HepG2 (cell line): ENCODE measurements around the gene RPL26. TPM values are rescaled to one million over a fixed set of nuclear protein-coding genes. Genes with fewer than 3 reads are reported as not detected.

Experiments used
- ATAC-seq: fragments of 200-7000 bp; cut with Tn5 transposase; 3 replicates; pipeline ENCODE4 v1.9.1; 2020; ENCODE audit warnings: mild to moderate bottlenecking, moderate library complexity
- BruUV-seq: library from RNA; stranded (reverse); fragments of 400-500 nt; replicated peaks from 2 replicates; lab custom pipeline; 2021; lab: Mats Ljungman, UMichigan
- CTCF ChIA-PET: fragments of 300-600 bp; formaldehyde crosslinking; extraction: SDS; loops from one replicate; lab custom pipeline; 2021; ENCODE audit warnings: low total read pairs, inconsistent platforms, low intra/inter-chr PET ratio; lab: Yijun Ruan, JAX
- POLR2A ChIA-PET: fragments of 350-600 bp; sonication (Branson Sonifier 250); formaldehyde crosslinking; loops from one replicate; lab custom pipeline; 2020; ENCODE audit warnings: antibody characterized with exemption, inconsistent platforms; lab: Yijun Ruan, JAX
- DNase-seq: peaks from one replicate; pipeline ENCODE4 v3.0.0-alpha.2; 2015; ENCODE audit warnings: low spot score
- FAIRE-seq: peaks from 3 replicates; lab custom pipeline; 2011; peaks lifted over from hg19 to GRCh38; lab: Jason Lieb, UNC
- H2AFZ ChIP-seq: one replicate; pipeline ENCODE4 v1.6.1; 2011; ENCODE audit warnings: low read length, inconsistent platforms
- H3K27ac ChIP-seq: fragments of 300-600 bp; 3 replicates; pipeline ENCODE4 v1.8.0; 2011; ENCODE audit warnings: mixed run types, mild to moderate bottlenecking, mixed read lengths, low read length, inconsistent platforms; ENCODE audit not compliant: insufficient read depth; ENCODE audit errors: extremely low read length
- H3K27me3 ChIP-seq, 2 experiments: fragments of 200-600 bp in 1 of 2; 2 replicates in 1 of 2; 3 replicates in 1 of 2; pipeline versions ENCODE4 v1.6.0 to v1.8.0; 2011; ENCODE audit warnings: low read length in 2 of 2, mild to moderate bottlenecking in 2 of 2, moderate library complexity in 2 of 2, inconsistent platforms in 1 of 2; ENCODE audit not compliant: insufficient read depth in 2 of 2, control insufficient read depth in 1 of 2
- H3K36me3 ChIP-seq, 2 experiments: fragments of 200-600 bp in 1 of 2; replicated peaks in 1 of 2; 2 replicates in 1 of 2; 3 replicates in 1 of 2; pipeline versions ENCODE4 v1.5.1 to v1.8.0; 2011; ENCODE audit warnings: low read length in 2 of 2, inconsistent platforms in 1 of 2; ENCODE audit not compliant: insufficient read depth in 2 of 2, control insufficient read depth in 1 of 2
- H3K4me1 ChIP-seq: 2 replicates; pipeline ENCODE4 v1.5.1; 2012; ENCODE audit warnings: low read length, inconsistent platforms; ENCODE audit not compliant: insufficient read depth
- H3K4me2 ChIP-seq: 2 replicates; pipeline ENCODE4 v1.6.0; 2011; ENCODE audit warnings: low read depth, low read length, inconsistent platforms
- H3K4me3 ChIP-seq, 3 experiments: fragments of 200-600 bp in 1 of 3; sonication (generic), shearing (Covaris generic) in 1 of 3; replicated peaks in 1 of 3; 2 replicates each; pipeline ENCODE4 v1.5.1; 2011 to 2016; ENCODE audit warnings: low read length in 3 of 3, inconsistent platforms in 2 of 3, low read depth in 2 of 3, mild to moderate bottlenecking in 2 of 3, control low read depth in 1 of 3, mixed read lengths in 1 of 3; ENCODE audit not compliant: insufficient read depth in 1 of 3
- H3K79me2 ChIP-seq: one replicate; pipeline ENCODE4 v1.6.1; 2011; ENCODE audit warnings: low read length, inconsistent platforms; ENCODE audit not compliant: insufficient read depth
- H3K9ac ChIP-seq: 2 replicates; pipeline ENCODE4 v1.6.0; 2011; ENCODE audit warnings: mild to moderate bottlenecking, low read depth, low read length, inconsistent platforms; ENCODE audit not compliant: insufficient read depth
- H3K9me3 ChIP-seq: 2 replicates; pipeline ENCODE4 v1.5.1; 2012; ENCODE audit warnings: mild to moderate bottlenecking, low read length
- H4K20me1 ChIP-seq: 2 replicates; pipeline ENCODE4 v1.6.0; 2011; ENCODE audit warnings: inconsistent platforms, mild to moderate bottlenecking, low read length, moderate library complexity; ENCODE audit not compliant: insufficient read depth
- ATF7 ChIP-seq, 2 experiments: fragments of 450-650 bp in 1 of 2; sonication (generic) in 1 of 2; formaldehyde crosslinking in 1 of 2; IDR thresholded peaks; 2 replicates each; pipeline versions ENCODE4 v1.4.0 to v1.6.1; 2016 to 2020; ENCODE audit warnings: antibody characterized with exemption in 1 of 2, mild to moderate bottlenecking in 1 of 2, missing genetic modification reagents in 1 of 2
- CC2D1A ChIP-seq: sonication (generic); formaldehyde crosslinking; IDR thresholded peaks from 2 replicates; pipeline ENCODE4 v1.8.1; 2023; ENCODE audit warnings: mild to moderate bottlenecking, missing genetic modification reagents
- LCORL ChIP-seq, 2 experiments: fragments of 450-650 bp in 1 of 2; sonication (generic) in 1 of 2; formaldehyde crosslinking in 1 of 2; IDR thresholded peaks; 2 replicates each; pipeline versions ENCODE4 v1.5.0 to v1.6.1; 2017 to 2020; ENCODE audit warnings: antibody characterized with exemption in 1 of 2, missing genetic modification reagents in 1 of 2
- SETDB1 ChIP-seq: sonication (generic); formaldehyde crosslinking; IDR thresholded peaks from 2 replicates; pipeline ENCODE4 v1.5.1; 2020; ENCODE audit warnings: missing genetic modification reagents, mild to moderate bottlenecking, borderline replicate concordance
- SNAPC4 ChIP-seq: sonication (generic); formaldehyde crosslinking; IDR thresholded peaks from 2 replicates; pipeline ENCODE4 v1.4.0; 2020; ENCODE audit warnings: mild to moderate bottlenecking, missing genetic modification reagents
- SRSF4 ChIP-seq: fragments of 200-400 bp; formaldehyde crosslinking; IDR thresholded peaks from one replicate; pipeline ENCODE4 v1.6.1; 2018; ENCODE audit warnings: mild to moderate bottlenecking, low read depth, low read length, moderate library complexity; ENCODE audit not compliant: poor library complexity, severe bottlenecking
- ZSCAN20 ChIP-seq: sonication (generic); formaldehyde crosslinking; IDR thresholded peaks from 2 replicates; pipeline ENCODE4 v1.4.0; 2020; ENCODE audit warnings: missing genetic modification reagents, mild to moderate bottlenecking, borderline replicate concordance
- WGBS: methylation state at CpG from one replicate; pipeline ENCODE4 v1.1.6; 2017; ENCODE audit warnings: low lambda C conversion rate; 5-methylcytosine and 5-hydroxymethylcytosine counted together
- in situ Hi-C: cut with HindIII; loops from 2 replicates; pipeline ENCODE4 v1.10.0; 2017; ENCODE audit warnings: low pct_unique_long_range_greater_than_20kb; ENCODE audit not compliant: extremely low pct_ligation_motif_present
- intact Hi-C: fragments of 100-400 bp; cut with micrococcal nuclease; formaldehyde crosslinking; loops from one replicate; pipeline ENCODE4 v1.10.0; 2022; ENCODE audit not compliant: unreplicated experiment
- polyA plus RNA-seq, 8 experiments: library from polyadenylated mRNA; depleted of rRNA in 3 of 8; stranded (reverse) in 7 of 8; unstranded in 1 of 8; fragments of >200 nt; fragmentation: Illumina TruSeq in 4 of 8; extraction: Trizol in 4 of 8; gene quantifications; 2 replicates each; pipeline versions ENCODE4 v1.2.1 to v1.2.3, GENCODE V29; 2011 to 2016; ENCODE audit warnings: low read depth in 4 of 8, missing spikeins in 1 of 8, mixed read lengths in 1 of 8; ENCODE audit not compliant: insufficient read depth in 1 of 8
- total RNA-seq, 5 experiments: library from RNA; depleted of rRNA; stranded (reverse); fragments of >200 nt; fragmentation: Illumina TruSeq; extraction: Trizol; gene quantifications; 2 replicates each; pipeline ENCODE4 v1.2.3, GENCODE V29; 2016; ENCODE audit warnings: low read depth in 1 of 5
- TF ChIP-seq, protein P1 (sequence below): sonication (generic); formaldehyde crosslinking; IDR thresholded peaks from 2 replicates; pipeline ENCODE4 v1.5.0; 2020; ENCODE audit warnings: mild to moderate bottlenecking, missing genetic modification reagents

The RPL26 gene
- total and polyA plus RNA-seq, 2 of the 13 experiments (the other 11 are each of a cell fraction or from before 2014, with no cell fraction given), result 2,817 to 3,529 TPM

DNA sequence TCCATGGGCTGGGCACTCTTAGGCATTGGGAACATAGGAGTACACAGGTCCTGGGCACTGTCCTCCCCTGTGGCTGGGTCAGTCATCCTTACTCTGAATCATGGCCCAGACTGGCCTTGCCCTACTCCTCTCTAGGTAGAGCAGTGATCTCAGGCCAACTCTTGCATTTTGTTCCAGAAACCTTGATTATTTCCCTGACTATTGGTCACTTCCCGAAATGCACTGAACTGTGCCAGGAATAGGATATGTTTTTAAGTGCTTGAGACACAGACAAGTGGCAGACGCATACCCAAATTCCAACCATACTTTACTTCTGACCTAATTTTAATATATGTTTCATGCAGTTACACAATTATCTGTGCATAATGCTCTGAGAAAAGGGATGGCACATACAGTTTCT is 16.8 kb downstream of the RPL26 start (continued):
- TF ChIP-seq, protein P1, sequence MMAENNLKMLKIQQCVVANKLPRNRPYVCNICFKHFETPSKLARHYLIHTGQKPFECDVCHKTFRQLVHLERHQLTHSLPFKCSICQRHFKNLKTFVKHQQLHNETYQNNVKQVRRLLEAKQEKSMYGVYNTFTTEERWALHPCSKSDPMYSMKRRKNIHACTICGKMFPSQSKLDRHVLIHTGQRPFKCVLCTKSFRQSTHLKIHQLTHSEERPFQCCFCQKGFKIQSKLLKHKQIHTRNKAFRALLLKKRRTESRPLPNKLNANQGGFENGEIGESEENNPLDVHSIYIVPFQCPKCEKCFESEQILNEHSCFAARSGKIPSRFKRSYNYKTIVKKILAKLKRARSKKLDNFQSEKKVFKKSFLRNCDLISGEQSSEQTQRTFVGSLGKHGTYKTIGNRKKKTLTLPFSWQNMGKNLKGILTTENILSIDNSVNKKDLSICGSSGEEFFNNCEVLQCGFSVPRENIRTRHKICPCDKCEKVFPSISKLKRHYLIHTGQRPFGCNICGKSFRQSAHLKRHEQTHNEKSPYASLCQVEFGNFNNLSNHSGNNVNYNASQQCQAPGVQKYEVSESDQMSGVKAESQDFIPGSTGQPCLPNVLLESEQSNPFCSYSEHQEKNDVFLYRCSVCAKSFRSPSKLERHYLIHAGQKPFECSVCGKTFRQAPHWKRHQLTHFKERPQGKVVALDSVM (CRISPR knock-in tag), result no peak
- TF ChIP-seq ZSCAN20, result no peak
- TF ChIP-seq ATF7 (IDR thresholded peaks at IDR 0.05), result no peak
- TF ChIP-seq ATF7 (CRISPR knock-in tag; IDR thresholded peaks at IDR 0.05), result no peak
- TF ChIP-seq SNAPC4 (CRISPR knock-in tag), result no peak

DNA sequence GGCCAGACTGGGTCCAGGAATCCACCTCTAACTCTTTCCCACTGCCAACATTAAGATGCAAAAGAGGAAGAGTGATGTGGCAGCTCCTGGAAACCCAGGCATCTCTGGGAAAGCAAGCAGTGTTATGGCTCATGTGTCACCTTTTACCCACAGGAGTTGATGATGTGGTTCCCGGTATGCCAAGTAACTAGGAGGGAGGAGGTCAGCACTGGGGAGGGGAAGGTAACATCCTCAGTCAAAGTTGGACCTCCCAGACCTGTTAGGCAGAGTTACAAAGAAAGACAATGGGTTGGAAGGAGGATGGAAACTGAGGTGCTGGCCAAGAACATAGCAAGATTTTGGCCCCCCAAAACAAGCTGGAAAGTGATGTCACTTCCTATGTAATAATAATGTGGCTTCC is 17.9 kb downstream of the RPL26 start:
- H3K9ac ChIP-seq, result no peak overlapping the region
- POLR2A ChIA-PET, result no interaction called here
- intact Hi-C loops (no loop called here), in situ Hi-C loops (no loop called here)
- H3K36me3 ChIP-seq, result peaks cover 2 to 9% of the 10 kb centered on the region in 2 experiments; a peak in 3 of 5 replicates
- FAIRE-seq (no peak), ATAC-seq (no peak), DNase-seq (no peak)
- H3K27ac ChIP-seq, result no peak overlapping the region
- H3K27me3 ChIP-seq, result no peaks in the 10 kb centered on the region
- H3K4me2 ChIP-seq, result no peak overlapping the region
- no peak overlapping the region for H3K4me3 ChIP-seq
- BruUV-seq, result no TSS peak
- TF ChIP-seq SETDB1 (CRISPR knock-in tag) (no peak), SRSF4 (no peak), LCORL (IDR thresholded peaks at IDR 0.05) (no peak), LCORL (CRISPR knock-in tag; IDR thresholded peaks at IDR 0.05) (no peak), CC2D1A (no peak)
- H3K4me1 ChIP-seq, result 0 out of 2 replicates have a peak, but pooled peaks cover 11% of the 10 kb centered on the region
- CTCF ChIA-PET, result no interaction called here
- no peaks in the 10 kb centered on the region for H3K79me2 ChIP-seq
- H3K9me3 ChIP-seq, result no peaks in the 10 kb centered on the region
- no peak overlapping the region for H2AFZ ChIP-seq
- H4K20me1 ChIP-seq, result no peaks in the 10 kb centered on the region
- 94% methylated on average over 1 of the region's 1 CpG for WGBS
